NB4 (cell line): ENCODE results near the gene RAD51AP2.

Source experiments
- DNase-seq: peaks from one replicate; pipeline ENCODE4 v3.0.0; 2010; ENCODE audit warnings: low read depth
- H3K4me3 ChIP-seq: one replicate; pipeline ENCODE4 v1.5.1; 2011; ENCODE audit warnings: mild to moderate bottlenecking, low read depth, low read length, moderate library complexity
- MYC ChIP-seq: IDR thresholded peaks from 2 replicates; pipeline ENCODE4 v1.6.1; 2011; ENCODE audit warnings: low read depth, low read length
- POLR2A ChIP-seq: IDR thresholded peaks from 2 replicates; pipeline ENCODE4 v1.6.1; 2011; ENCODE audit warnings: mild to moderate bottlenecking; ENCODE audit not compliant: insufficient read length; ENCODE audit errors: extremely low read depth
- TF ChIP-seq, protein P1 (sequence below): IDR thresholded peaks from 2 replicates; pipeline ENCODE4 v1.6.1; 2011; ENCODE audit warnings: low read depth, low read length
- TF ChIP-seq, protein P2 (sequence below): IDR thresholded peaks from one replicate; pipeline ENCODE4 v1.5.1; 2012; ENCODE audit warnings: low read depth, low read length

Gene RAD51AP2

DNA sequence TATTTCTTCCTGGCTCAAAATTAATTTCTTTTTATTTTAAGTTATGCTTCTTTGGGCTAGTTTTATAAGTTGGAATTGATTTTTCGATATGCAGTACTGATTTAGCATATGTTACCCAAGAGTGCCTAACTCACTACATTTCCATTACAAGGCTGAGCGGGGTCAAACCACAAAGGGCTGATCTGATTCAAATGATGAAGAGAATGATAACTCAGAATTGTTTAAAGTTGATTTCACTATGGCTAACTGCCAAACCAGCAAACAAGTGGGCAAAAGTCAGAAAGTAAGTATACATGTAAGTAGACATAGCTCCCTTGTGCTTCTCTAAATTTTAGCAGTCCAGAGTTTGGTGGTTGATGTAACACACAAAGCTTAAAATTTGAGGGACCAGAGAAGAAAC, 35.6 kb downstream of the RAD51AP2 start:
- DNase-seq: no peak
- H3K4me3 ChIP-seq: no peak overlapping the region
- TF ChIP-seq POLR2A (no peak), MYC (no peak)
- TF ChIP-seq, protein P1, sequence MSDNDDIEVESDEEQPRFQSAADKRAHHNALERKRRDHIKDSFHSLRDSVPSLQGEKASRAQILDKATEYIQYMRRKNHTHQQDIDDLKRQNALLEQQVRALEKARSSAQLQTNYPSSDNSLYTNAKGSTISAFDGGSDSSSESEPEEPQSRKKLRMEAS: no peak

DNA sequence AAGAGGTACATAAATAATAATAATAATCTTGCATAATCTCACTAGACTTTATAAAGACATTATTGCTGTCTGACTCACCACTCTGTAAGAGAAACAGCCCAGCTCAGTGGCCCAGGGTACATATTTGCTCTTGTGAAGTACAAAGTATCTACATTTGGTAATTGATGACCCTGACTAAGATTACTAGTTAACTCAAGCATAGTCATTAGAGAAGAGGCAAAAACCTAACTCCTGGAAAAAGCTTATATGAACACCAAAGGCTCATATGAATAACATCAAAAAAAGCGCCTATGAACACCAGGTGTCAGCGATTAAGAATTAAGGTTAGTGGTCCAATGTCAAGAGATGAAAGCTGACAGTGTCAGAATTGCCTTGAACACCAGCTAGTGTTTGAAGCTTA, 38.4 kb downstream of the RAD51AP2 start:
- no peak for DNase-seq
- no peak overlapping the region for H3K4me3 ChIP-seq
- TF ChIP-seq, protein P1: no peak
- TF ChIP-seq MYC: no peak
- TF ChIP-seq, protein P2, sequence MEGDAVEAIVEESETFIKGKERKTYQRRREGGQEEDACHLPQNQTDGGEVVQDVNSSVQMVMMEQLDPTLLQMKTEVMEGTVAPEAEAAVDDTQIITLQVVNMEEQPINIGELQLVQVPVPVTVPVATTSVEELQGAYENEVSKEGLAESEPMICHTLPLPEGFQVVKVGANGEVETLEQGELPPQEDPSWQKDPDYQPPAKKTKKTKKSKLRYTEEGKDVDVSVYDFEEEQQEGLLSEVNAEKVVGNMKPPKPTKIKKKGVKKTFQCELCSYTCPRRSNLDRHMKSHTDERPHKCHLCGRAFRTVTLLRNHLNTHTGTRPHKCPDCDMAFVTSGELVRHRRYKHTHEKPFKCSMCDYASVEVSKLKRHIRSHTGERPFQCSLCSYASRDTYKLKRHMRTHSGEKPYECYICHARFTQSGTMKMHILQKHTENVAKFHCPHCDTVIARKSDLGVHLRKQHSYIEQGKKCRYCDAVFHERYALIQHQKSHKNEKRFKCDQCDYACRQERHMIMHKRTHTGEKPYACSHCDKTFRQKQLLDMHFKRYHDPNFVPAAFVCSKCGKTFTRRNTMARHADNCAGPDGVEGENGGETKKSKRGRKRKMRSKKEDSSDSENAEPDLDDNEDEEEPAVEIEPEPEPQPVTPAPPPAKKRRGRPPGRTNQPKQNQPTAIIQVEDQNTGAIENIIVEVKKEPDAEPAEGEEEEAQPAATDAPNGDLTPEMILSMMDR: no peak
- TF ChIP-seq POLR2A: no peak

DNA sequence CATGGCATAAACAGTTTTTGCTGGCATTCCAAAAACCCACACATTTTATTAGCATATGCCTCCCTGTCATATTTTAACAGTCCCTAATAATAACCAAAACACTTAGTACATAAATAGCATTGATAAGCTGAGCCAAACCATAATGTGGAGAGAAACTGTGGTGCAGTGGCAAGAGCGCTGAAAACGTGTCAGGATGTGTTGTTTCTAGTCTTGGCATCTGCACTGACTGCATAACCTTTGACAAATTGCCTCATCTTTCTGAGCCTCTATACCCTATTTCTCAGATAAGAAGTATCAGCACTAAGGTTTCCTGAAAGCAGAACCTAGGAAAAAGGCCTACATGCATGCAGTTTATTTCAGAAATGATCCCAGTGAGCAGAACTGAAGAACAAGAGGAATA, 41.4 kb downstream of the RAD51AP2 start:
- no peak for TF ChIP-seq POLR2A
- TF ChIP-seq MYC: no peak
- TF ChIP-seq, protein P2: no peak
- TF ChIP-seq, protein P1: no peak
- no peak overlapping the region for H3K4me3 ChIP-seq
- DNase-seq: no peak

DNA sequence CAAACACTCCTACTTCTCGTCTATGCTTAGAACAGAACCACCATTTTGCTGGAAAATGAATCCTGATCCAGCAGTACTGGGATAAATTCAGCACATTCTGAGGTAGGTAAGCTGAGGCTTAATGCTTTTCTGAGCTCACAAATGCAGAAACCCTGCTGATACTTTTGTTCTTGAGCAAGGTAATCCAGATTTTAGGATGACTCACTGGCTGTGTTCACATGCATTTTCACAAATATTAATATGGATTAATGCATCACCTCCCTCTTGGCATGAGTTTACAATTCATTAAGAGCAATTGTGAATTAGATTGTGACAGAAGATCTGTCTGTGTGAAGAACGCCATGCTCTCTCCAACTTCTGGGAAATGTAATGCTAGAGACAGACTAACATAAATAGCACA, 42.2 kb downstream of the RAD51AP2 start:
- TF ChIP-seq, protein P1: no peak
- TF ChIP-seq POLR2A (no peak), MYC (no peak)
- TF ChIP-seq, protein P2: no peak
- no peak for DNase-seq
- H3K4me3 ChIP-seq: no peak overlapping the region

DNA sequence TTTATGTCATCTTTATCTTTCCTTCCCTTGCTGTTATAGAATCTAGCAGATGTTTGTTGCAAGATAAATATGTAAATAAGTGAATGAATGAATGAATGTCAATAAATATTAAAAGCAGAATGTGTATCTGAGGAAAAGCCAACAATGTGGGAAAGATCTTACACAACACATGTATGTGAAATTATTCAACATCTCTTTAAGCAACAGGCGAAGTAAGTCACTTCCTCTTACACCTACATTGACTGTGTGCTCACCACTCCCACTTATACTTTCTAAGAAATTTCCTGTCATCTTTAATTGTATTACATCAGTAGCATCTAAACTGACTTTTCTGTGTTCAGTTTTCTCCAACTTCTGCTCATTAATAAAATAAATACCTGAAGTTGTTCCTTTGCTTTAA, 43.0 kb downstream of the RAD51AP2 start:
- no peak overlapping the region for H3K4me3 ChIP-seq
- no peak for TF ChIP-seq POLR2A
- TF ChIP-seq, protein P2: no peak
- TF ChIP-seq, protein P1: no peak
- TF ChIP-seq MYC: no peak
- peak; percentile 17 for DNase-seq

DNA sequence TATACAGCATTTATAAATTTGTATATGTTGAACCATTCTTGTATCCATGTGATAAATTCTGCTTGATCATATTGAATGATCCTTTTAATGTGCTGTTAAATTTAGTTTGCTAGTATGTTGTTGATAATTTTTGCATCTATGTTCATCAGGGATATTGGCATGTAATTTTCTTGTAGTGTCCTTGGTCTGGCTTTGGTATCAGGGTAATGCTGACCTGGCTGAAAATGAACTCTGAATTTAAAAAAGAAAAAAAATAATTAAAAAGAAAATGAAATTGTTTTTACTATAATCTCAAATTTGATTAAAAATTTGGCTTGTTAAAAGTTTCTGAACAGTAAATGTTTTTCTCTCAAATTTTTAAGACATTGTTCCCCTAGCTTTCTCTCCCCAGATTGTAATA, 46.3 kb downstream of the RAD51AP2 start:
- DNase-seq: no peak
- no peak overlapping the region for H3K4me3 ChIP-seq

More for the DNA sequence above, 46.3 kb downstream of the RAD51AP2 start:
- TF ChIP-seq, protein P2: no peak
- TF ChIP-seq MYC: no peak
- TF ChIP-seq, protein P1: no peak
- TF ChIP-seq POLR2A: no peak
